Measurements from ENCODE around the gene TNFAIP8L1. TPM values are rescaled to one million over a fixed set of nuclear protein-coding genes. Genes with fewer than 3 reads are reported as not detected.

The TNFAIP8L1 gene
- 2.4 and 3.3 TPM in 2 replicates for total RNA-seq

DNA sequence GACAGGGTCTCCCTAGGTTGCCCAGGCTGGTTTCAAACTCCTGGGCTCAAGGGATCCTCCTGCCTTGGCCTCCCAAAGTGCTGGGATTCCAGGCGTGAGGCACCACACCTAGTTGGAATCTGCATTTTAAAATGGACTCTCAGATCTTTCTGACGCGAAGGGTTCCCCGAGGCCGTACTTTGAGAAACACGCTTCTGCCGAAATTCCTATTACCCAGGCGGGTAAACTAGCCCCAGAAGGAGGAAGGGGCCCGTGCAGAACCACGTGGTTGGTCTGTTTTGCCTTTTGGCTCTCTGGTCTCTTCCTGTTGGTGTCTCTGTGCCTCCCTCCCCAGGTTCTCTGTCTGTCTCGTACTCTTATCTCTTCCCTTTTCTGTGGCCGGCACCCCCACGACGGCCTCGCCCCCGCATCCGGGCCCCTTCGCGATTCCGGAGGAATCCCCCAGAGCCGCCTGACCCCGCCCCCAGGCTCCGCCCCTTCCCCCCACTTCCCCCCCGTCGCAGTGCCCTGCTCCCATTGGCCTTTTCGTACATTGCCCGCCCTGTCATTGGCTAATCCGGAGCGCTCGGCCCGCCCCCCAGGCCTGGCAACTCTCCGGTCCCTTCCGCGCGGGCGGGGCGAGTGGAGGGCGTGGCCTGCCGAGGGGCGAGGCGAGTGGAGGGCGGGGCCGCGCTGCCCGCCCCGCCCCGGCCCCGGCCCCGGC lies at the start of gene TNFAIP8L1:
TSS of gene TNFAIP8L1 (plus strand) at position 689 of the 703 bp plus-strand sequence. CDS start 12,354 bp downstream, outside the sequence.

DNA sequence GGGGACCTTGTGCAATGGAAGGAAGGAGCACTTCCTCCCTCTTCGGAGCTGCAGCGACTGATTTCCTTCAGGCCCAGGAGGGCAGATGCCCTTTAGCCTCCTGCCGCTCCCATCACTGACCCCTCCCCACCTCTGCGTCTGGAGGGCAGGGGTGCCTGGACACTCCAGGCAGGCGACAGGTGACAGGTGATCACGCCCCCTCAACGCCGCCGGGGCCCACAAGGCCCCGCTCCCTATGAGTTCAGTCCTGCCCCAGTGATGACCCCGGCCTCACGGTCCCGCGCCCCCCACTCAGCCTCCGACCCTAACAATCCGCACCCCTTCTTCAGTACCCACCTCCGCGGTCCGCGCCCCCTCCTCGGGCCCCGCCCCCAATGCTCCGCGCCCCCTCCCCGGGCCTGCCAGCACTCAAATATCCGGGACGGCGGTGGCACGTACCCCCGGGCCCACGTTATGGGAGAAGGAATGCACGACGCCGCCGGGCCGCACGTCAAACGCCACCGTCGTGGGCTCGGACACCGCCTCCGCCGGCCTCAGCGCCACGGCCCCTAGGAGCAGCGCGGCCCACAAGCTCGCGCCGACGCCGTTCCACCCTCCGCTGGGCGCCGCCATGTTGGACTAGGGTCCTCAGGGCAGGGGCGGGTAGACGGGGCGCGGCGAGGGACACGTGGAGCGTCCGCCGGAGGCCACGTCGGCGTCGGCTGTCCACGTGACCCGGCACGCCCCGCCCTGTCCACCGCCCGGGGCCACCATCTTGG lies 30.6 kb downstream of the TNFAIP8L1 start, which contains the start of gene MYDGF:
TSS of gene MYDGF (minus strand) at position 620 of the 758 bp plus-strand sequence. CDS start at position 612, 8 bp downstream.

Other genes with a start within 250 kb of the TNFAIP8L1 start
- 30.1 and 30.8 TPM in 2 replicates for gene SH3GL1, start 239.0 kb upstream of the TNFAIP8L1 start, total RNA-seq
- 9.1 and 19.2 TPM in 2 replicates for gene CHAF1A, start 236.9 kb upstream of the TNFAIP8L1 start, total RNA-seq
- 94.1 and 105 TPM in 2 replicates for gene UBXN6, start 181.7 kb upstream of the TNFAIP8L1 start, total RNA-seq
- 51.4 and 66.2 TPM in 2 replicates for gene HDGFL2, start 167.2 kb upstream of the TNFAIP8L1 start, total RNA-seq
- gene PLIN4, start 121.0 kb upstream of the TNFAIP8L1 start, total RNA-seq, result under 0.01 and 0.06 TPM in 2 replicates
- gene PLIN5, start 104.3 kb upstream of the TNFAIP8L1 start, total RNA-seq, result not detected in 2 replicates
- gene LRG1, start 99.5 kb upstream of the TNFAIP8L1 start, total RNA-seq, result not detected in 2 replicates
- 1.3 and 3.6 TPM in 2 replicates for gene SEMA6B, start 79.8 kb upstream of the TNFAIP8L1 start, total RNA-seq
- 263 and 266 TPM in 2 replicates for gene MYDGF, start 30.8 kb downstream of the TNFAIP8L1 start, total RNA-seq
- gene DPP9, start 84.3 kb downstream of the TNFAIP8L1 start, total RNA-seq, result 26.5 and 35.3 TPM in 2 replicates
- gene FEM1A, start 152.2 kb downstream of the TNFAIP8L1 start, total RNA-seq, result 7.1 and 10.4 TPM in 2 replicates
- 2.0 and 2.8 TPM in 2 replicates for gene TICAM1, start 192.2 kb downstream of the TNFAIP8L1 start, total RNA-seq
- gene PLIN3, start 228.2 kb downstream of the TNFAIP8L1 start, total RNA-seq, result 254 and 348 TPM in 2 replicates

All from aortic smooth muscle cell (primary cell).